ENCODE measurements around the gene TLR6.
A peak's percentile ranks its signal among the peaks of the same experiment; 100 is the strongest.

TLR6 gene

GRCh38 chr4:38868059-38868960 is 11.7 kb upstream of the TLR6 start:
- no peak for DNase-seq (ENCODE audit: low read depth)

GRCh38 chr4:38867478-38868058 is 11.0 kb upstream of the TLR6 start, which contains the start of gene FAM114A1:
Gene FAM114A1 (plus strand): TSS chr4:38867806. CDS start chr4:38878079, 10,273 bp downstream.
- DNase-seq (ENCODE audit: low read depth): no peak

- no peak for DNase-seq (ENCODE audit: low read depth)
Measured at GRCh38 chr4:38866973-38867477, 10.4 kb upstream of the TLR6 start.

GRCh38 chr4:38865445-38865844 is 8.8 kb upstream of the TLR6 start:
- no peak for DNase-seq (ENCODE audit: low read depth)

- DNase-seq (ENCODE audit: low read depth): no peak
Measured at GRCh38 chr4:38861791-38862190, 5.2 kb upstream of the TLR6 start.

GRCh38 chr4:38860788-38861424 is 4.3 kb upstream of the TLR6 start:
- DNase-seq (ENCODE audit: low read depth): peak; percentile 36

- no peak for DNase-seq (ENCODE audit: low read depth)
Measured at GRCh38 chr4:38859501-38859900, 2.9 kb upstream of the TLR6 start.

- DNase-seq (ENCODE audit: low read depth): no peak
Measured at GRCh38 chr4:38858097-38858420, 1.4 kb upstream of the TLR6 start.

GRCh38 chr4:38857354-38858096 is 908 bp upstream of the TLR6 start:
- DNase-seq (ENCODE audit: low read depth): no peak

GRCh38 chr4:38856046-38856445 is 571 bp downstream of the TLR6 start:
- DNase-seq (ENCODE audit: low read depth): no peak

- no peak for DNase-seq (ENCODE audit: low read depth)
Measured at GRCh38 chr4:38855466-38855865, 1.2 kb downstream of the TLR6 start.

GRCh38 chr4:38846015-38846414 is 10.6 kb downstream of the TLR6 start:
- DNase-seq (ENCODE audit: low read depth): no peak

- DNase-seq (ENCODE audit: low read depth): no peak
Measured at GRCh38 chr4:38842994-38843393, 13.6 kb downstream of the TLR6 start.

- no peak for DNase-seq (ENCODE audit: low read depth)
Measured at GRCh38 chr4:38837849-38838248, 18.8 kb downstream of the TLR6 start.

- DNase-seq (ENCODE audit: low read depth): no peak
Measured at GRCh38 chr4:38837334-38837733, 19.3 kb downstream of the TLR6 start.

- no peak for DNase-seq (ENCODE audit: low read depth)
Measured at GRCh38 chr4:38834570-38834969, 22.0 kb downstream of the TLR6 start.

GRCh38 chr4:38832624-38833528 is 23.7 kb downstream of the TLR6 start:
- DNase-seq (ENCODE audit: low read depth): no peak

GRCh38 chr4:38832206-38832605 is 24.4 kb downstream of the TLR6 start:
- DNase-seq (ENCODE audit: low read depth): no peak

GRCh38 chr4:38831653-38832052 is 25.0 kb downstream of the TLR6 start:
- no peak for DNase-seq (ENCODE audit: low read depth)

GRCh38 chr4:38829237-38829636 is 27.4 kb downstream of the TLR6 start:
- DNase-seq (ENCODE audit: low read depth): no peak

GRCh38 chr4:38823766-38824165 is 32.9 kb downstream of the TLR6 start:
- no peak for DNase-seq (ENCODE audit: low read depth)
